ENCODE measurements around the gene TMEM121. TPM values are rescaled to one million over a fixed set of nuclear protein-coding genes. Genes with fewer than 3 reads are reported as not detected.

TMEM121 gene
- total and polyA plus RNA-seq, 8 donors = 0.93 to 8.2 (median 2.0) TPM; not detected in 1

DNA sequence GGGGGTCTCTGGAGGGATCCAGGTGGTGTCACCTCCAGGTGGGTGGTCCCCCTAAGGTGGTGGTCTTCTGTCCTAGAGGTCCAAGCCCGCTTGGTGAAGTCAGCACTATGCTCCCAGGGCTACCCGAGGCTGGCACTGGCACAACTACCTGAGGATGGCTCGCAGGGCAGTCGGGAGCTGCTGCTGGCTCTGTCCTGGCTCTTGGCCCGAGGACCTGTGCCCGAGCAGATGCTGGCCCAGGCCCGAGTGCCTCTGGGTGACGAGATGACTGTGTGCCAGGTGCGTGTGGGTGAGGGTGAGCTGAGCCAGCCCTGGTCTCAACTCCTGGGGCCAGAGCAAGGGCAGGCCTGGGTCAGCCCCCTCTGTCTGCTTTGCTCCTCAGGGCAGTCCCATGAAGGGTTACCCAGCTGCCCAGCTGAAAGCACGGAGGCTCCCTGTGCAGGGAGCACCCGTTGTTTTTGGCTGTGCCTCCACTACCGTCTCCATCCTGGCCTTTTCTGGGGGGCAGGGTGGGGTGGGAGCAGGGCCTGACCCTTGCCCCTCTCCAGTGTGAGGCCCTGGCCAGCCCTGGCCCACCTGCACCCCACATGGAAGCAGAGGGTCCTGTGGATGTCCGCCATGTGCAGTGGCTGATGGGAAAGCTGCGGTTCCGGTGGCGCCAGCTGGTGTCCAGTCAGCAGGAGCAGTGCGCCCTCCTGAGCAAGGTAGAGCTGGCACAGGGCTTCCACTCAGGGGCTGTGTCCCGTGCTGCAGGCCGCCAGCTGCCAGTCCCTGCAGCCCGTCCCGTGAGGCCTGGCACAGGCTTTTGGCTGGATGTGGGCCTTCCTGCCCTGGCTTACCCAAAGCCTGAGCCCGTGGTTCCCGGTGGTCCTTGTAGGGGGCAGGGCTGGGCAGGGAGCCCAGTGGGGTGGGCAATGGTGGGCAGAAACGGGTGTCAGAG is 34.1 kb upstream of the TMEM121 start:
- DNase-seq = peak in 1 of 2 donors; percentile 56
- Histone ChIP-seq H3K4me3 (peak overlapping the region in 2 of 4 donors; percentile 62 to 91), H3K27ac (peak overlapping the region in 3 of 5 donors; percentile 95 to 97 (median 97)), H3K36me3 (no peaks in the 10 kb centered on the region), H3K4me1 (peaks cover 27 to 49% (median 45%) of the 10 kb centered on the region in 4 donors), H3K27me3 (peaks cover 0 to 17% (median under 1%) of the 10 kb centered on the region in 3 donors), H3K9me3 (no peaks in the 10 kb centered on the region)
- no peak for TF ChIP-seq POLR2AphosphoS5 (IDR thresholded peaks at IDR 0.05)
- TF ChIP-seq, protein P1, sequence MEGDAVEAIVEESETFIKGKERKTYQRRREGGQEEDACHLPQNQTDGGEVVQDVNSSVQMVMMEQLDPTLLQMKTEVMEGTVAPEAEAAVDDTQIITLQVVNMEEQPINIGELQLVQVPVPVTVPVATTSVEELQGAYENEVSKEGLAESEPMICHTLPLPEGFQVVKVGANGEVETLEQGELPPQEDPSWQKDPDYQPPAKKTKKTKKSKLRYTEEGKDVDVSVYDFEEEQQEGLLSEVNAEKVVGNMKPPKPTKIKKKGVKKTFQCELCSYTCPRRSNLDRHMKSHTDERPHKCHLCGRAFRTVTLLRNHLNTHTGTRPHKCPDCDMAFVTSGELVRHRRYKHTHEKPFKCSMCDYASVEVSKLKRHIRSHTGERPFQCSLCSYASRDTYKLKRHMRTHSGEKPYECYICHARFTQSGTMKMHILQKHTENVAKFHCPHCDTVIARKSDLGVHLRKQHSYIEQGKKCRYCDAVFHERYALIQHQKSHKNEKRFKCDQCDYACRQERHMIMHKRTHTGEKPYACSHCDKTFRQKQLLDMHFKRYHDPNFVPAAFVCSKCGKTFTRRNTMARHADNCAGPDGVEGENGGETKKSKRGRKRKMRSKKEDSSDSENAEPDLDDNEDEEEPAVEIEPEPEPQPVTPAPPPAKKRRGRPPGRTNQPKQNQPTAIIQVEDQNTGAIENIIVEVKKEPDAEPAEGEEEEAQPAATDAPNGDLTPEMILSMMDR (IDR thresholded peaks at IDR 0.05) = no peak
- TF ChIP-seq POLR2A (IDR thresholded peaks at IDR 0.05) = no peak
- 79 to 92% (median 85%) methylated on average over 9 to 24 of the region's 24 CpGs for WGBS, 5 donors
- intact Hi-C loops (cut with DNase I; ENCODE audit: low total_unique reads) = no loop called here

DNA sequence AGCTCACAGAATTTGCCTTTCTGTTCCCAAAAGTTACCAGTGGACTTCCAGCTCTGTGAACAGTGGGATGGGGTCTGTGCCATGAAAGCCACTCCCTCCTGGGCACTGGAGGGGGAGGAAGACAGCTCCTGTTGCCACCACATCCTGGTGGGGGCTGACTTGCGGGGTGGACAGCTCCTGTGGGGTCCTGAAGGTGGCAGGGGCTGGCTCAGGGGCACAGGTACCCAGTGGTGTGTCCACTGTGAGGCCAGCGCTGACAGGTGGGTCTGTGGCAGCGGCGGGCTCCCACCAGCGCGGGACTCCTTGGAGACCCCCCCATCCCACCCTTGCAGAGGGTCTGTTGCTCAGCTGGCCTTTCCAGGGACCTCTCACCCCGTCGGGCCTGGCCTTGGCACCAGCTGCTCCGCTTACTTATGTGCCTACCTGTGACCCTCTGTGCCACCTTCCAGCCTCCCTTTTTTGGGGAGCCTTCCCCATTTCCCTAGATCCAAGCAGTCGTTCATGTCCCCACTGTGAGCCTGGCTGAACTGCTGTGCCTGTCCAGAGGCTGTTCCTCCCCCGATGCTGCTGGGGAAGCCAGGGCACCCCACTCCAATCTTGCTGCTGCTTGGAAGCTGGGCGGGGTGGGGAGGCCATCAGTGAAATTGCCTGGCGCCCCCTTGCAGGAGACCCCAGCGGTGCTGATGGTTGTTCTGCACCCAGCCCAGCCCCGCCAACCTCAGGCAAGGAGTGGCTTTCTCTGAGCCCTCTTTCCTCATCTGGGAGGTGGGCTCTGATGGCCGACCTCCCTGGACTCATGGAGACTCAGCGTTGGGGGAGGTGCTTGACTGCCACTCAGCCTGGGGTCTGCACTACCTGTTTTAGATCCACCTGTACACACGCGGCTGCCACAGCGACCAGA is 33.2 kb upstream of the TMEM121 start:
- WGBS, 5 donors = 80 to 91% (median 88%) methylated on average over 15 to 20 of the region's 20 CpGs
- intact Hi-C loops (cut with DNase I; ENCODE audit: low total_unique reads) = no loop called here
- no peaks in the 10 kb centered on the region for H3K9me3 ChIP-seq
- H3K4me1 ChIP-seq = peaks cover 18 to 39% (median 36%) of the 10 kb centered on the region in 4 donors
- peak in 1 of 2 donors; percentile 27 for DNase-seq
- TF ChIP-seq POLR2AphosphoS5 (IDR thresholded peaks at IDR 0.05) (no peak), POLR2A (IDR thresholded peaks at IDR 0.05) (no peak), EP300 (IDR thresholded peaks at IDR 0.05) (no peak)
- TF ChIP-seq, protein P1 (IDR thresholded peaks at IDR 0.05) = no peak
- H3K27ac ChIP-seq = no peak overlapping the region
- H3K36me3 ChIP-seq = peaks cover 0 to under 1% (median 0%) of the 10 kb centered on the region in 4 donors
- no peak overlapping the region for H3K4me3 ChIP-seq
- H3K27me3 ChIP-seq = peaks cover 0 to 8% (median 0%) of the 10 kb centered on the region in 3 donors

DNA sequence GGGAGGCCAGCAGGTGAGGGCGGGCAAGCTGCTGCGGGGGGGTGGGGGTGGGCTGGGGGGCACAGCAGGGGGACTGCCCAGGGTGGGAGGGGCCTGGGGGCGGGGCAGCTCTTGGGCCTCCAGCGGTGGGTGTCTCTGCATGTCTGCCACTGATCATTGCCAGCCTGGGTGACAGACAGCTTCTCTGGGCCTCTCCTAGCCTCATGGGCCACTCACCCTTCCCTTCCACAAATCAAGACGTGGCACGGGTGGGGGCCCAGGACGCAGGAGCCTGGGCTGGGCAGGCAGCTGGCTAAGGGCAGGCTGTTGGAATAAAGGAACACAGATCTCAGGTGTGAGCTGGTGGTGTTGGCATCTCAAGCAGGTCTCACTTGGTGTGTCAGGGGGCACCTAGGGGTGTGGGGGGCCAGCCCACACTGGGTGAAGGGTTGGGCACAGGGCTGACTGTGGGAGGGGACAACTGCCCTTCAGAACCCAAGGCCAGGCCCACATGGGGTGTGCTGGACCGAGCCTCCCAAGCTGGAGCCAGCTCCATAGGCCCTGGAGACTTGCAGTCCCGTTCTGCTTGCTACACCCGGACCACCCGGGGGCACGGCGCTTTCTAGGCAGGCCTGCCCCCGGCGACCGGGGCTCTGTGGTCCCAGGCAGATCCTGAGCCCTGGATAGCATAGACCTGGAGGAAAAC is 32.3 kb upstream of the TMEM121 start:
- peaks cover 0 to 9% (median 0%) of the 10 kb centered on the region in 4 donors for H3K36me3 ChIP-seq
- TF ChIP-seq EP300 (IDR thresholded peaks at IDR 0.05) (no peak), POLR2A (IDR thresholded peaks at IDR 0.05) (no peak), POLR2AphosphoS5 (IDR thresholded peaks at IDR 0.05) (no peak)
- TF ChIP-seq, protein P1 (IDR thresholded peaks at IDR 0.05) = no peak
- H3K27me3 ChIP-seq = no peaks in the 10 kb centered on the region
- H3K4me3 ChIP-seq = no peak overlapping the region
- no peak overlapping the region for H3K27ac ChIP-seq
- peak in 1 of 2 donors; percentile 16 for DNase-seq
- H3K9me3 ChIP-seq = no peaks in the 10 kb centered on the region
- 90 to 98% (median 90%) methylated on average over 8 to 16 of the region's 16 CpGs for WGBS, 5 donors
- peaks cover 9 to 31% (median 27%) of the 10 kb centered on the region in 4 donors for H3K4me1 ChIP-seq
- intact Hi-C loops (cut with DNase I; ENCODE audit: low total_unique reads) = no loop called here
